ENCODE measurements around the gene LAG3.

LAG3 gene

GRCh38 chr12:6809056-6809455 lies 36.7 kb downstream of the LAG3 start:
- Histone ChIP-seq H3K9me3 (ENCODE audit: severe bottlenecking) (no peaks in the 10 kb centered on the region), H3K27ac (ENCODE audit: poor library complexity, severe bottlenecking) (no peak overlapping the region), H3K4me1 (ENCODE audit: insufficient read depth, poor library complexity, severe bottlenecking) (no peaks in the 10 kb centered on the region), H3K4me3 (ENCODE audit: severe bottlenecking) (no peak overlapping the region), H3K27me3 (ENCODE audit: insufficient read depth, poor library complexity, severe bottlenecking) (no peaks in the 10 kb centered on the region), H3K36me3 (ENCODE audit: low read depth) (no peaks in the 10 kb centered on the region)
- ATAC-seq (ENCODE audit: low read depth): no peak
- TF ChIP-seq, protein P1, sequence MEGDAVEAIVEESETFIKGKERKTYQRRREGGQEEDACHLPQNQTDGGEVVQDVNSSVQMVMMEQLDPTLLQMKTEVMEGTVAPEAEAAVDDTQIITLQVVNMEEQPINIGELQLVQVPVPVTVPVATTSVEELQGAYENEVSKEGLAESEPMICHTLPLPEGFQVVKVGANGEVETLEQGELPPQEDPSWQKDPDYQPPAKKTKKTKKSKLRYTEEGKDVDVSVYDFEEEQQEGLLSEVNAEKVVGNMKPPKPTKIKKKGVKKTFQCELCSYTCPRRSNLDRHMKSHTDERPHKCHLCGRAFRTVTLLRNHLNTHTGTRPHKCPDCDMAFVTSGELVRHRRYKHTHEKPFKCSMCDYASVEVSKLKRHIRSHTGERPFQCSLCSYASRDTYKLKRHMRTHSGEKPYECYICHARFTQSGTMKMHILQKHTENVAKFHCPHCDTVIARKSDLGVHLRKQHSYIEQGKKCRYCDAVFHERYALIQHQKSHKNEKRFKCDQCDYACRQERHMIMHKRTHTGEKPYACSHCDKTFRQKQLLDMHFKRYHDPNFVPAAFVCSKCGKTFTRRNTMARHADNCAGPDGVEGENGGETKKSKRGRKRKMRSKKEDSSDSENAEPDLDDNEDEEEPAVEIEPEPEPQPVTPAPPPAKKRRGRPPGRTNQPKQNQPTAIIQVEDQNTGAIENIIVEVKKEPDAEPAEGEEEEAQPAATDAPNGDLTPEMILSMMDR (IDR thresholded peaks at IDR 0.05; ENCODE audit: poor library complexity, severe bottlenecking): no peak
- no peak for DNase-seq (ENCODE audit: low spot score)

DNA sequence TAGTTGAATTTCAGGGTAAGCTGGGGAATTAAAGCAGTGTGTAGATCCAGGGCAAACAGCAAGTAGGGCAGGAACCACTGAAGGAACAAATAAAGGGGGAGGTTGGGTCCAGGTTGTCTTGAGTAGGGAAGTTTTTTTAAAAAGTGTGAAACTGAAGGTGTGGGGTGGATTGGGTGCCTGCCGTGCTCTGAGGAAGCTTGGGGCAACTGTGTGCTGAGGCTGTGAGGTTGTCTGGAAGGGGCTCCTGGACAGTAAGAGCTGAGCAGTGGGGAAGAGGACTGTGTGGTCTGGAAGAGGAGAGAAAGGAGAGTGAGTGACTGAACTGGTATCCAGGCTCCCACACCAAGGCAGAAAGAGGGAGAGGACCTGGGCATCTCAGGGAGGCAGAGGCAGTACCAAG lies 38.4 kb downstream of the LAG3 start:
- no peak overlapping the region for H3K4me3 ChIP-seq (ENCODE audit: severe bottlenecking)
- no peaks in the 10 kb centered on the region for H3K4me1 ChIP-seq (ENCODE audit: insufficient read depth, poor library complexity, severe bottlenecking)
- H3K9me3 ChIP-seq (ENCODE audit: severe bottlenecking): no peaks in the 10 kb centered on the region
- H3K27me3 ChIP-seq (ENCODE audit: insufficient read depth, poor library complexity, severe bottlenecking): no peaks in the 10 kb centered on the region
- DNase-seq (ENCODE audit: low spot score): no peak
- TF ChIP-seq, protein P1 (IDR thresholded peaks at IDR 0.05; ENCODE audit: poor library complexity, severe bottlenecking): no peak
- no peaks in the 10 kb centered on the region for H3K36me3 ChIP-seq (ENCODE audit: low read depth)
- H3K27ac ChIP-seq (ENCODE audit: poor library complexity, severe bottlenecking): no peak overlapping the region
- ATAC-seq (ENCODE audit: low read depth): 0 out of 3 replicates have a peak, but pooled peaks have one; percentile 29

DNA sequence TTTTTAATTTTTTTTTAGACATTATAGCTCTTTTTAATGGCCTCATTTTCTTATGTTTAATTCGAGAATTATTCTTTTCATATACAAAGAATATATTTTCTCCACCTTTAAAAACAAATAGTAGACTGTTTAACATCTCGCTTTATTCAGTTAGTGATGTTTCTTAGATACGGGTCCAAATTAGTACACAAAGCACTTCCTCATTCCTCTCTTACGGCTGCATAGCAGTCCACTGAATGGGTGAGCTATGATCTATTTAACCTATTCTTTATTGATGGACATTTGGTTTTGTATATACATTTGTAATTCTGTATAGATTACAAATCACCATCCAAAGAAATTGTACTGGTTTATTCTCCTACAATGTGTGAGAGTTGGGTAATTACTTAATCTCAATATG lies 41.0 kb downstream of the LAG3 start:
- Histone ChIP-seq H3K27ac (ENCODE audit: poor library complexity, severe bottlenecking) (no peak overlapping the region), H3K9me3 (ENCODE audit: severe bottlenecking) (no peaks in the 10 kb centered on the region), H3K4me3 (ENCODE audit: severe bottlenecking) (no peak overlapping the region), H3K27me3 (ENCODE audit: insufficient read depth, poor library complexity, severe bottlenecking) (no peaks in the 10 kb centered on the region), H3K36me3 (ENCODE audit: low read depth) (no peaks in the 10 kb centered on the region), H3K4me1 (ENCODE audit: insufficient read depth, poor library complexity, severe bottlenecking) (no peaks in the 10 kb centered on the region)
- ATAC-seq (ENCODE audit: low read depth): no peak
- no peak for DNase-seq (ENCODE audit: low spot score)
- TF ChIP-seq, protein P1 (IDR thresholded peaks at IDR 0.05; ENCODE audit: poor library complexity, severe bottlenecking): no peak

- no peak overlapping the region for H3K4me3 ChIP-seq (ENCODE audit: severe bottlenecking)
- H3K27me3 ChIP-seq (ENCODE audit: insufficient read depth, poor library complexity, severe bottlenecking): peaks cover 3% of the 10 kb centered on the region
- TF ChIP-seq, protein P1 (IDR thresholded peaks at IDR 0.05; ENCODE audit: poor library complexity, severe bottlenecking): no peak
- no peak overlapping the region for H3K27ac ChIP-seq (ENCODE audit: poor library complexity, severe bottlenecking)
- H3K9me3 ChIP-seq (ENCODE audit: severe bottlenecking): no peaks in the 10 kb centered on the region
- no peaks in the 10 kb centered on the region for H3K4me1 ChIP-seq (ENCODE audit: insufficient read depth, poor library complexity, severe bottlenecking)
- DNase-seq (ENCODE audit: low spot score): no peak
- ATAC-seq (ENCODE audit: low read depth): no peak
- no peaks in the 10 kb centered on the region for H3K36me3 ChIP-seq (ENCODE audit: low read depth)
Observed at GRCh38 chr12:6816598-6816997, 44.3 kb downstream of the LAG3 start.

GRCh38 chr12:6817098-6817497 lies 44.8 kb downstream of the LAG3 start:
- DNase-seq (ENCODE audit: low spot score): no peak

More at GRCh38 chr12:6817098-6817497, 44.8 kb downstream of the LAG3 start:
- Histone ChIP-seq H3K4me1 (ENCODE audit: insufficient read depth, poor library complexity, severe bottlenecking) (no peaks in the 10 kb centered on the region), H3K9me3 (ENCODE audit: severe bottlenecking) (no peaks in the 10 kb centered on the region), H3K4me3 (ENCODE audit: severe bottlenecking) (no peak overlapping the region), H3K36me3 (ENCODE audit: low read depth) (no peaks in the 10 kb centered on the region), H3K27ac (ENCODE audit: poor library complexity, severe bottlenecking) (no peak overlapping the region), H3K27me3 (ENCODE audit: insufficient read depth, poor library complexity, severe bottlenecking) (peaks cover 6% of the 10 kb centered on the region)
- TF ChIP-seq, protein P1 (IDR thresholded peaks at IDR 0.05; ENCODE audit: poor library complexity, severe bottlenecking): no peak
- ATAC-seq (ENCODE audit: low read depth): no peak
